Measurements from ENCODE around the gene FRAT2.
"Not testable (repeated sequence)": the region's sequence is repeated elsewhere in the genome, so short reads cannot be mapped to it uniquely, and the experiment has no call there.

FRAT2 gene

GRCh38 chr10:97358349-97358748 is 23.8 kb upstream of the FRAT2 start:
- TF ChIP-seq CTCF (IDR thresholded peaks at IDR 0.05; ENCODE audit: insufficient read depth, low read depth, low read length, missing control alignments) = no peak
- H3K4me3 ChIP-seq (ENCODE audit: low read length) = no peak overlapping the region
- DNase-seq (ENCODE audit: low read depth) = no peak

- DNase-seq (ENCODE audit: low read depth) = no peak
- no peak for TF ChIP-seq CTCF (IDR thresholded peaks at IDR 0.05; ENCODE audit: insufficient read depth, low read depth, low read length, missing control alignments)
- no peak overlapping the region for H3K4me3 ChIP-seq (ENCODE audit: low read length)
Observed at GRCh38 chr10:97356918-97357317, 22.4 kb upstream of the FRAT2 start.

GRCh38 chr10:97356318-97356914 is 21.9 kb upstream of the FRAT2 start:
- no peak overlapping the region for H3K4me3 ChIP-seq (ENCODE audit: low read length)
- DNase-seq (ENCODE audit: low read depth) = no peak
- no peak for TF ChIP-seq CTCF (IDR thresholded peaks at IDR 0.05; ENCODE audit: insufficient read depth, low read depth, low read length, missing control alignments)

- peak; percentile 29 for DNase-seq (ENCODE audit: low read depth)
- TF ChIP-seq CTCF (IDR thresholded peaks at IDR 0.05; ENCODE audit: insufficient read depth, low read depth, low read length, missing control alignments) = peak; percentile 63
- H3K4me3 ChIP-seq (ENCODE audit: low read length) = no peak overlapping the region
Observed at GRCh38 chr10:97355571-97355975, 21.0 kb upstream of the FRAT2 start.

GRCh38 chr10:97353945-97354344 is 19.4 kb upstream of the FRAT2 start:
- TF ChIP-seq CTCF (IDR thresholded peaks at IDR 0.05; ENCODE audit: insufficient read depth, low read depth, low read length, missing control alignments) = no peak
- H3K4me3 ChIP-seq (ENCODE audit: low read length) = no peak overlapping the region
- DNase-seq (ENCODE audit: low read depth) = no peak

- no peak for DNase-seq (ENCODE audit: low read depth)
- TF ChIP-seq CTCF (IDR thresholded peaks at IDR 0.05; ENCODE audit: insufficient read depth, low read depth, low read length, missing control alignments) = no peak
- no peak overlapping the region for H3K4me3 ChIP-seq (ENCODE audit: low read length)
Observed at GRCh38 chr10:97349752-97350513, 15.4 kb upstream of the FRAT2 start.

GRCh38 chr10:97347317-97347716 is 12.8 kb upstream of the FRAT2 start:
- TF ChIP-seq CTCF (IDR thresholded peaks at IDR 0.05; ENCODE audit: insufficient read depth, low read depth, low read length, missing control alignments) = no peak
- no peak overlapping the region for H3K4me3 ChIP-seq (ENCODE audit: low read length)
- DNase-seq (ENCODE audit: low read depth) = no peak

- H3K4me3 ChIP-seq (ENCODE audit: low read length); DNase-seq (ENCODE audit: low read depth): not testable (repeated sequence)
Observed at GRCh38 chr10:97343664-97344063, 9.1 kb upstream of the FRAT2 start.

All from epithelial cell of esophagus (primary cell).